K562 (cell line): Measurements from ENCODE around the gene OSGEPL1. TPM values are rescaled to one million over a fixed set of nuclear protein-coding genes. Genes with fewer than 3 reads are reported as not detected.

Experiments
- ATAC-seq: fragments of 200-7000 bp; cut with Tn5 transposase; 3 replicates; pipeline ENCODE4 v1.9.1; 2020; ENCODE audit warnings: moderate library complexity
- BruUV-seq: library from RNA; stranded (reverse); fragments of 400-500 nt; replicated peaks from 2 replicates; lab custom pipeline; 2021; lab: Mats Ljungman, UMichigan
- CTCF ChIA-PET: fragments of 300-600 bp; formaldehyde crosslinking; extraction: SDS; loops from one replicate; lab custom pipeline; 2021; ENCODE audit warnings: low intra/inter-chr PET ratio; lab: Yijun Ruan, JAX
- POLR2A ChIA-PET: fragments of 300-600, 350-650 bp; sonication (Branson Sonifier 250); formaldehyde crosslinking; extraction: SDS; loops from one replicate; lab custom pipeline; 2021; ENCODE audit warnings: antibody characterized with exemption, inconsistent platforms; lab: Yijun Ruan, JAX
- DNase-seq, 4 experiments: peaks; one replicate each; pipeline versions ENCODE4 v3.0.0 to v3.0.0-alpha.2; 2011 to 2018; ENCODE audit warnings: low spot score in 3 of 4, mixed read lengths in 3 of 4; ENCODE audit errors: extremely low read depth in 1 of 4
- FAIRE-seq: peaks from 2 replicates; lab custom pipeline; 2011; peaks lifted over from hg19 to GRCh38; lab: Jason Lieb, UNC
- H2AFZ ChIP-seq: 2 replicates; pipeline ENCODE4 v1.6.0; 2011; ENCODE audit warnings: low read depth, low read length, control low read depth, inconsistent platforms
- H3K27ac ChIP-seq: fragments of 200-600 bp; 3 replicates; pipeline ENCODE4 v1.8.0; 2011; ENCODE audit warnings: low read depth, mild to moderate bottlenecking, control low read depth, inconsistent platforms, low read length, moderate library complexity, mixed read lengths; ENCODE audit errors: extremely low read depth
- H3K27me3 ChIP-seq, 2 experiments: fragments of 300-600 bp in 1 of 2; 2 replicates in 1 of 2; 3 replicates in 1 of 2; pipeline versions ENCODE4 v1.6.0 to v1.8.0; 2011; ENCODE audit warnings: inconsistent platforms in 2 of 2, low read length in 2 of 2, mild to moderate bottlenecking in 1 of 2, mixed read lengths in 1 of 2, moderate library complexity in 1 of 2; ENCODE audit not compliant: control insufficient read depth in 2 of 2, insufficient read depth in 2 of 2
- H3K36me3 ChIP-seq: fragments of 300-600 bp; 3 replicates; pipeline ENCODE4 v1.8.0; 2011; ENCODE audit warnings: mild to moderate bottlenecking, low read length, inconsistent platforms; ENCODE audit not compliant: control insufficient read depth, insufficient read depth
- H3K4me1 ChIP-seq, 2 experiments: fragments of 200-600 bp in 1 of 2; replicated peaks in 1 of 2; 2 replicates in 1 of 2; 3 replicates in 1 of 2; pipeline versions ENCODE4 v1.5.1 to v1.8.0; 2011; ENCODE audit warnings: inconsistent platforms in 2 of 2, low read length in 2 of 2, mild to moderate bottlenecking in 1 of 2, mixed read lengths in 1 of 2, moderate library complexity in 1 of 2; ENCODE audit not compliant: control insufficient read depth in 2 of 2, insufficient read depth in 2 of 2
- H3K4me2 ChIP-seq: 2 replicates; pipeline ENCODE4 v1.6.1; 2011; ENCODE audit warnings: low read length, control low read depth, inconsistent platforms, mixed read lengths; ENCODE audit not compliant: insufficient read depth
- H3K4me3 ChIP-seq: fragments of 200-600 bp; sonication (generic), shearing (Covaris generic); 2 replicates; pipeline ENCODE4 v1.5.1; 2016; ENCODE audit warnings: control low read depth, inconsistent platforms
- H3K79me2 ChIP-seq: fragments of 200-600 bp; 3 replicates; pipeline ENCODE4 v1.8.0; 2011; ENCODE audit warnings: low read length, inconsistent platforms; ENCODE audit not compliant: control insufficient read depth, insufficient read depth
- H3K9ac ChIP-seq, 2 experiments: 2 replicates each; pipeline versions ENCODE4 v1.6.0 to v1.6.1; 2011; ENCODE audit warnings: low read depth in 2 of 2, low read length in 2 of 2, control low read depth in 1 of 2, inconsistent platforms in 1 of 2, mild to moderate bottlenecking in 1 of 2, mixed read lengths in 1 of 2; ENCODE audit not compliant: insufficient read depth in 1 of 2
- H3K9me1 ChIP-seq: one replicate; pipeline ENCODE4 v1.6.0; 2011; ENCODE audit warnings: inconsistent platforms, mild to moderate bottlenecking, low read length, moderate library complexity; ENCODE audit not compliant: control insufficient read depth, insufficient read depth
- H3K9me3 ChIP-seq: replicated peaks from 2 replicates; pipeline ENCODE4 v1.5.1; 2011; ENCODE audit warnings: low read depth, low read length, inconsistent platforms; ENCODE audit not compliant: control insufficient read depth, insufficient read depth
- H4K20me1 ChIP-seq: replicated peaks from 2 replicates; pipeline ENCODE4 v1.6.1; 2011; ENCODE audit warnings: low read length, inconsistent platforms, mixed read lengths; ENCODE audit not compliant: control insufficient read depth, insufficient read depth
- MAFF ChIP-seq: IDR thresholded peaks from 2 replicates; pipeline ENCODE4 v1.6.1; 2012; ENCODE audit warnings: low read length, improper control_type of control experiment
- MAFG ChIP-seq: fragments of 450-650 bp; conservative IDR thresholded peaks from 2 replicates; pipeline ENCODE4 v1.6.1; 2016; ENCODE audit warnings: missing genetic modification characterization, missing compliant biosample characterization
- OTX1 ChIP-seq: fragments of 450-650 bp; formaldehyde crosslinking; IDR thresholded peaks from 2 replicates; pipeline ENCODE4 v1.4.0; 2022; ENCODE audit warnings: mild to moderate bottlenecking
- SREBF2 ChIP-seq: sonication (generic); formaldehyde crosslinking; IDR thresholded peaks from 2 replicates; pipeline ENCODE4 v1.4.0; 2020; ENCODE audit warnings: mild to moderate bottlenecking, missing genetic modification reagents
- ZBTB1 ChIP-seq: sonication (generic); formaldehyde crosslinking; IDR thresholded peaks from 2 replicates; pipeline ENCODE4 v1.8.1; 2023; ENCODE audit warnings: missing genetic modification reagents, low read depth, mild to moderate bottlenecking, borderline replicate concordance
- ZFPM2 ChIP-seq: fragments of 250-450 bp; sonication (Bioruptor Pico); IDR thresholded peaks from 2 replicates; pipeline ENCODE4 v1.5.1; 2022; ENCODE audit warnings: mild to moderate bottlenecking
- ZNF316 ChIP-seq: fragments of 450-650 bp; IDR thresholded peaks from 2 replicates; pipeline ENCODE4 v1.6.1; 2016
- WGBS: fragments of 100-300 bp; shearing (Covaris generic); methylation state at CpG from one replicate; pipeline ENCODE4 v1.1.6; 2016; ENCODE audit warnings: low coverage, mixed read lengths; ENCODE audit not compliant: insufficient coverage; ENCODE audit errors: missing lambda C conversion rate; 5-methylcytosine and 5-hydroxymethylcytosine counted together
- in situ Hi-C: fragments of 300-500 bp; cut with MboI; formaldehyde crosslinking; loops from 4 replicates; pipeline ENCODE4 v1.15.0; 2018; ENCODE audit warnings: inconsistent platforms, mixed read lengths
- intact Hi-C: fragments of 100-400 bp; cut with micrococcal nuclease; formaldehyde crosslinking; loops from 2 replicates; pipeline ENCODE4 v1.14.2; 2022
- polyA plus RNA-seq, 8 experiments: library from polyadenylated mRNA; depleted of rRNA in 4 of 8; stranded (reverse) in 5 of 8; unstranded in 3 of 8; fragments of >200 nt; fragmentation: Nextera tagmentation in 2 of 8; fragmentation: Illumina TruSeq in 1 of 8; extraction: Ambion mirVana in 2 of 8; extraction: Trizol in 1 of 8; gene quantifications; 2 replicates each; pipeline versions ENCODE4 v1.2.1 to v1.2.3, GENCODE V29; 2011 to 2014; ENCODE audit warnings: inconsistent platforms in 1 of 8, missing spikeins in 1 of 8
- total RNA-seq, 7 experiments: library from RNA; depleted of rRNA in 6 of 7; stranded (reverse); fragments of >200 nt in 6 of 7; fragmentation: Illumina TruSeq in 2 of 7; extraction: Trizol in 2 of 7; gene quantifications; 2 replicates each; pipeline versions ENCODE4 v1.2.1 to v1.2.3, GENCODE V29; 2011 to 2021; ENCODE audit warnings: low replicate concordance in 1 of 7
- TF ChIP-seq, protein P1 (sequence below): fragments of 450-650 bp; IDR thresholded peaks from 2 replicates; pipeline ENCODE4 v1.7.1; 2018; ENCODE audit warnings: mild to moderate bottlenecking, low read depth; ENCODE audit not compliant: partially characterized antibody
- TF ChIP-seq, protein P2 (sequence below), 2 experiments: fragments of 450-650 bp; formaldehyde crosslinking in 1 of 2; IDR thresholded peaks; 2 replicates each; pipeline versions ENCODE4 v1.4.0 to v1.6.1; 2014 to 2020; ENCODE audit warnings: mild to moderate bottlenecking in 2 of 2, borderline replicate concordance in 1 of 2, low read depth in 1 of 2

Gene OSGEPL1
- total and polyA plus RNA-seq, 9 of the 15 experiments (the other 6 are each of a cell fraction or from before 2014, with no cell fraction given), result 2.5 to 10.8 (median 6.5) TPM

DNA sequence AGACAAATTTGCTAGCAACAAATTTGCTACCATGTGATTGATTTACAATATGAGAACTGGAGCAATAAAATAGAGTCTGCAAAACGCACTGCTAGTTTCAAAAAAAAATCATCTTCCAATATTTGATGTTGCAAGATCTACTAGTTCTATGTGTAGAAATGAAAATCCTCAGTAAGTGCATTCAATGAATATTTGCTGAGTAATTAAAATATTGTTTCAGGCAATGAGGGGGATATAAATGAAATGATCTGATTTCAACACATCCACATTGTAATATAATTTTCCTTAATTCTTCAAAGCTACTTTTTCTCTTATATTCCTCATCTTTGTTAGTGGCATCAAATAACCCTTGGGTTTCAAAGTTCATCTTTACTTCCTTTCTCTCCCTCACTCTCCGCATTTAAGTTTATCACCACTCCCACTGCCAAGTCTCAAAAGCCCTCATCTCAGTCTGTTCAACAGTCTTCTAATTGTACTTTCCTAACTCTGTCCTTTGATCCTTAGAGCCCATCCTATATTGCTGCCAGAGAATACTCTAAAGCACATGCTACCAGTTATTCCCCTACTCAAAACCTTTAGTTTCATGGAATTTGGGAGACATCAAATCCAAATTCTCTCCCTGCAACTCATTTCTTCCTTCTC, 6.2 kb downstream of the OSGEPL1 start (continued):
- TF ChIP-seq, protein P1, sequence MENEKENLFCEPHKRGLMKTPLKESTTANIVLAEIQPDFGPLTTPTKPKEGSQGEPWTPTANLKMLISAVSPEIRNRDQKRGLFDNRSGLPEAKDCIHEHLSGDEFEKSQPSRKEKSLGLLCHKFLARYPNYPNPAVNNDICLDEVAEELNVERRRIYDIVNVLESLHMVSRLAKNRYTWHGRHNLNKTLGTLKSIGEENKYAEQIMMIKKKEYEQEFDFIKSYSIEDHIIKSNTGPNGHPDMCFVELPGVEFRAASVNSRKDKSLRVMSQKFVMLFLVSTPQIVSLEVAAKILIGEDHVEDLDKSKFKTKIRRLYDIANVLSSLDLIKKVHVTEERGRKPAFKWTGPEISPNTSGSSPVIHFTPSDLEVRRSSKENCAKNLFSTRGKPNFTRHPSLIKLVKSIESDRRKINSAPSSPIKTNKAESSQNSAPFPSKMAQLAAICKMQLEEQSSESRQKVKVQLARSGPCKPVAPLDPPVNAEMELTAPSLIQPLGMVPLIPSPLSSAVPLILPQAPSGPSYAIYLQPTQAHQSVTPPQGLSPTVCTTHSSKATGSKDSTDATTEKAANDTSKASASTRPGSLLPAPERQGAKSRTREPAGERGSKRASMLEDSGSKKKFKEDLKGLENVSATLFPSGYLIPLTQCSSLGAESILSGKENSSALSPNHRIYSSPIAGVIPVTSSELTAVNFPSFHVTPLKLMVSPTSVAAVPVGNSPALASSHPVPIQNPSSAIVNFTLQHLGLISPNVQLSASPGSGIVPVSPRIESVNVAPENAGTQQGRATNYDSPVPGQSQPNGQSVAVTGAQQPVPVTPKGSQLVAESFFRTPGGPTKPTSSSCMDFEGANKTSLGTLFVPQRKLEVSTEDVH, result no peak
- TF ChIP-seq ZFPM2, result no peak
- TF ChIP-seq MAFF, result peak; percentile 58
- no peak for TF ChIP-seq SREBF2

DNA sequence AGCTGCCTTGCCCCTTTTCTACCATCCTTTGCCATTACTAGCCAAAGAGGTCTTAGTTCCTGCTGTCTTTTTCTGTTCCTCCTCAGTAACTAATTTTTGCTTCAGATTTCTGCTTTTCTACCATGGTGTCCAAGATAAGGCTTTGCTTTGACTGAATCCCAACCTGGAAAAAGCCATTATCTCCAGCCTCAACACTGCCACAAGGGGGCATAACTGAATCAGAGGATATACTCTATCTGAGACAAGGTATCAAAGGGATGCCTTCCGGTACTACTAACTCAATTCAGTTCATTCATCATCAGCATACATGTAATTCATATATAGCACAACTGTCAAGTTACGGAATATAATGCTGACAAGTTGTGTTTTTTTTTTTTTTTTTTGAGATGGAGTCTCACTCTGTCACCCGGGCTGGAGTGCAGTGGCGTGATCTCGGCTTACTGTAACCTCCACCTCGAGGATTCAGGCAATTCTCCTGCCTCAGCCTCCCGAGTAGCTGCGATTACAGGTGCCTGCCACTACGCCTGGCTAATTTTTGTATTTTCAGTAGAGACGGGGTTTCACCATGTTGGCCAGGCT, 11.4 kb downstream of the OSGEPL1 start:
- Histone ChIP-seq H3K4me2 (no peak overlapping the region), H3K36me3 (no peaks in the 10 kb centered on the region), H3K4me1 (peaks cover 0 to 2% of the 10 kb centered on the region in 2 experiments; a peak in 2 of 5 replicates), H3K9me3 (no peaks in the 10 kb centered on the region), H2AFZ (no peak overlapping the region), H3K27ac (no peak overlapping the region), H3K9me1 (no peaks in the 10 kb centered on the region), H3K9ac (no peak overlapping the region), H3K4me3 (no peak overlapping the region), H4K20me1 (no peaks in the 10 kb centered on the region), H3K79me2 (no peaks in the 10 kb centered on the region), H3K27me3 (no peaks in the 10 kb centered on the region)
- ChIA-PET POLR2A (interaction anchor here (1.5 kb wide), 1 partner anchor 12 kb away, joined by 4 read pairs; the partner anchor contains the start of gene OSGEPL1), CTCF (interaction anchor here (1.0 to 1.4 kb wide), 3 partner anchors 13 to 760 kb away, joined by 3 to 10 read pairs (median 3); no protein-coding TSS in a partner anchor)
- intact Hi-C loops, result loop anchor here (5.0 kb wide), 1 partner anchor 321 kb away; no protein-coding TSS in a partner anchor
- DNase-seq (peak; percentile 14 to 55 (median 29)), ATAC-seq (peak; percentile 87), FAIRE-seq (peak; percentile 79)
- no TSS peak for BruUV-seq
- 38% methylated on average over 6 of the region's 10 CpGs for WGBS
- in situ Hi-C loops, result no loop called here
- TF ChIP-seq OTX1 (no peak), ZBTB1 (no peak), MAFG (0 out of 2 replicates have a peak, but pooled peaks have one; percentile 11), ZNF316 (peak; percentile 77)
- TF ChIP-seq, protein P2, sequence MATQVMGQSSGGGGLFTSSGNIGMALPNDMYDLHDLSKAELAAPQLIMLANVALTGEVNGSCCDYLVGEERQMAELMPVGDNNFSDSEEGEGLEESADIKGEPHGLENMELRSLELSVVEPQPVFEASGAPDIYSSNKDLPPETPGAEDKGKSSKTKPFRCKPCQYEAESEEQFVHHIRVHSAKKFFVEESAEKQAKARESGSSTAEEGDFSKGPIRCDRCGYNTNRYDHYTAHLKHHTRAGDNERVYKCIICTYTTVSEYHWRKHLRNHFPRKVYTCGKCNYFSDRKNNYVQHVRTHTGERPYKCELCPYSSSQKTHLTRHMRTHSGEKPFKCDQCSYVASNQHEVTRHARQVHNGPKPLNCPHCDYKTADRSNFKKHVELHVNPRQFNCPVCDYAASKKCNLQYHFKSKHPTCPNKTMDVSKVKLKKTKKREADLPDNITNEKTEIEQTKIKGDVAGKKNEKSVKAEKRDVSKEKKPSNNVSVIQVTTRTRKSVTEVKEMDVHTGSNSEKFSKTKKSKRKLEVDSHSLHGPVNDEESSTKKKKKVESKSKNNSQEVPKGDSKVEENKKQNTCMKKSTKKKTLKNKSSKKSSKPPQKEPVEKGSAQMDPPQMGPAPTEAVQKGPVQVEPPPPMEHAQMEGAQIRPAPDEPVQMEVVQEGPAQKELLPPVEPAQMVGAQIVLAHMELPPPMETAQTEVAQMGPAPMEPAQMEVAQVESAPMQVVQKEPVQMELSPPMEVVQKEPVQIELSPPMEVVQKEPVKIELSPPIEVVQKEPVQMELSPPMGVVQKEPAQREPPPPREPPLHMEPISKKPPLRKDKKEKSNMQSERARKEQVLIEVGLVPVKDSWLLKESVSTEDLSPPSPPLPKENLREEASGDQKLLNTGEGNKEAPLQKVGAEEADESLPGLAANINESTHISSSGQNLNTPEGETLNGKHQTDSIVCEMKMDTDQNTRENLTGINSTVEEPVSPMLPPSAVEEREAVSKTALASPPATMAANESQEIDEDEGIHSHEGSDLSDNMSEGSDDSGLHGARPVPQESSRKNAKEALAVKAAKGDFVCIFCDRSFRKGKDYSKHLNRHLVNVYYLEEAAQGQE (IDR thresholded peaks at IDR 0.05; ENCODE audit: borderline replicate concordance), result peak; percentile 34; the same call in 1 of the 2 replicates
- TF ChIP-seq, protein P2 (CRISPR knock-in tag; IDR thresholded peaks at IDR 0.05; ENCODE audit: low read depth), result no peak
